Mononuclear cell (primary cell): Measurements from ENCODE around the gene PREX1. TPM values are rescaled to one million over a fixed set of nuclear protein-coding genes. Genes with fewer than 3 reads are reported as not detected.

ENCODE experiments used
- H3K27me3 ChIP-seq: 2 replicates; pipeline ENCODE4 v1.6.0; 2011; ENCODE audit warnings: low read length, control low read depth; ENCODE audit not compliant: insufficient read depth
- H3K4me1 ChIP-seq: 2 replicates; pipeline ENCODE4 v1.5.1; 2011; ENCODE audit warnings: mild to moderate bottlenecking, low read length, control low read depth; ENCODE audit not compliant: insufficient read depth
- H3K4me3 ChIP-seq: 2 replicates; pipeline ENCODE4 v1.5.1; 2011; ENCODE audit warnings: mild to moderate bottlenecking, low read length, moderate library complexity
- H3K9me3 ChIP-seq: 2 replicates; pipeline ENCODE4 v1.5.1; 2011; ENCODE audit warnings: low read depth, mild to moderate bottlenecking, control low read depth, low read length
- total RNA-seq: library from RNA; depleted of rRNA; stranded (reverse); fragments of >200 nt; gene quantifications from one replicate; pipeline ENCODE4 v1.2.3, GENCODE V29; 2012

Gene PREX1
- total RNA-seq, 1 donor, result 128 TPM

- Histone ChIP-seq H3K4me1 (peaks cover 5% of the 10 kb centered on the region), H3K4me3 (no peak overlapping the region), H3K27me3 (no peaks in the 10 kb centered on the region), H3K9me3 (no peaks in the 10 kb centered on the region)
Observed at GRCh38 chr20:48682529-48683363, 145.1 kb downstream of the PREX1 start.

GRCh38 chr20:48681873-48682426 lies 145.8 kb downstream of the PREX1 start:
- peaks cover 5% of the 10 kb centered on the region for H3K4me1 ChIP-seq
- no peaks in the 10 kb centered on the region for H3K27me3 ChIP-seq

GRCh38 chr20:48681201-48681872 lies 146.5 kb downstream of the PREX1 start:
- H3K4me1 ChIP-seq, result peaks cover 3% of the 10 kb centered on the region
- no peaks in the 10 kb centered on the region for H3K9me3 ChIP-seq
- H3K27me3 ChIP-seq, result no peaks in the 10 kb centered on the region

More at GRCh38 chr20:48681873-48682426, 145.8 kb downstream of the PREX1 start:
- H3K4me3 ChIP-seq, result no peak overlapping the region
- H3K9me3 ChIP-seq, result no peaks in the 10 kb centered on the region

GRCh38 chr20:48680650-48681049 lies 147.1 kb downstream of the PREX1 start:
- Histone ChIP-seq H3K27me3 (no peaks in the 10 kb centered on the region), H3K9me3 (no peaks in the 10 kb centered on the region), H3K4me1 (no peaks in the 10 kb centered on the region), H3K4me3 (no peak overlapping the region)

More at GRCh38 chr20:48681201-48681872, 146.5 kb downstream of the PREX1 start:
- no peak overlapping the region for H3K4me3 ChIP-seq

GRCh38 chr20:48679599-48679998 lies 148.2 kb downstream of the PREX1 start:
- H3K9me3 ChIP-seq, result no peaks in the 10 kb centered on the region
- H3K27me3 ChIP-seq, result no peaks in the 10 kb centered on the region
- no peak overlapping the region for H3K4me3 ChIP-seq
- H3K4me1 ChIP-seq, result no peaks in the 10 kb centered on the region

- Histone ChIP-seq H3K27me3 (no peaks in the 10 kb centered on the region), H3K9me3 (no peaks in the 10 kb centered on the region), H3K4me3 (no peak overlapping the region), H3K4me1 (peaks cover 2% of the 10 kb centered on the region)
Observed at GRCh38 chr20:48679011-48679410, 148.8 kb downstream of the PREX1 start.

- Histone ChIP-seq H3K4me3 (no peak overlapping the region), H3K27me3 (no peaks in the 10 kb centered on the region), H3K9me3 (no peaks in the 10 kb centered on the region), H3K4me1 (peaks cover 5% of the 10 kb centered on the region)
Observed at GRCh38 chr20:48678421-48678820, 149.4 kb downstream of the PREX1 start.

GRCh38 chr20:48676795-48677460 lies 150.9 kb downstream of the PREX1 start:
- H3K9me3 ChIP-seq, result no peaks in the 10 kb centered on the region
- no peaks in the 10 kb centered on the region for H3K27me3 ChIP-seq
- no peak overlapping the region for H3K4me3 ChIP-seq
- peaks cover 5% of the 10 kb centered on the region for H3K4me1 ChIP-seq

GRCh38 chr20:48676125-48676524 lies 151.7 kb downstream of the PREX1 start:
- Histone ChIP-seq H3K9me3 (no peaks in the 10 kb centered on the region), H3K4me3 (no peak overlapping the region), H3K4me1 (peaks cover 8% of the 10 kb centered on the region), H3K27me3 (no peaks in the 10 kb centered on the region)

GRCh38 chr20:48674461-48674860 lies 153.3 kb downstream of the PREX1 start:
- no peaks in the 10 kb centered on the region for H3K9me3 ChIP-seq
- H3K27me3 ChIP-seq, result no peaks in the 10 kb centered on the region
- no peak overlapping the region for H3K4me3 ChIP-seq
- H3K4me1 ChIP-seq, result peaks cover 14% of the 10 kb centered on the region

GRCh38 chr20:48673507-48673906 lies 154.3 kb downstream of the PREX1 start:
- Histone ChIP-seq H3K4me3 (no peak overlapping the region), H3K27me3 (no peaks in the 10 kb centered on the region), H3K9me3 (no peaks in the 10 kb centered on the region), H3K4me1 (peaks cover 14% of the 10 kb centered on the region)

GRCh38 chr20:48672324-48672723 lies 155.5 kb downstream of the PREX1 start:
- H3K4me1 ChIP-seq, result peaks cover 14% of the 10 kb centered on the region
- H3K9me3 ChIP-seq, result no peaks in the 10 kb centered on the region
- no peaks in the 10 kb centered on the region for H3K27me3 ChIP-seq
- no peak overlapping the region for H3K4me3 ChIP-seq

GRCh38 chr20:48671141-48671540 lies 156.7 kb downstream of the PREX1 start:
- Histone ChIP-seq H3K9me3 (no peaks in the 10 kb centered on the region), H3K4me3 (no peak overlapping the region), H3K27me3 (no peaks in the 10 kb centered on the region), H3K4me1 (peaks cover 14% of the 10 kb centered on the region)

- H3K9me3 ChIP-seq, result no peaks in the 10 kb centered on the region
- H3K4me1 ChIP-seq, result peaks cover 14% of the 10 kb centered on the region
- H3K4me3 ChIP-seq, result no peak overlapping the region
- H3K27me3 ChIP-seq, result no peaks in the 10 kb centered on the region
Observed at GRCh38 chr20:48669946-48670605, 157.7 kb downstream of the PREX1 start.
